Endothelial cell of umbilical vein (primary cell): Measurements from ENCODE around the gene GRAMD1B. TPM values are rescaled to one million over a fixed set of nuclear protein-coding genes. Genes with fewer than 3 reads are reported as not detected.

Source experiments
- BruUV-seq: library from RNA; stranded (reverse); fragments of 400-500 nt; replicated peaks from 2 replicates; lab custom pipeline; 2021; lab: Mats Ljungman, UMichigan
- CTCF ChIA-PET: fragments of 300-600, 350-600 bp; sonication (Branson Sonifier 250); formaldehyde crosslinking; loops from one replicate; lab custom pipeline; 2021; ENCODE audit warnings: antibody characterized with exemption, inconsistent platforms; lab: Charles Lee
- POLR2A ChIA-PET: fragments of 300-600, 350-600 bp; sonication (Branson Sonifier 250); formaldehyde crosslinking; loops from one replicate; lab custom pipeline; 2021; ENCODE audit warnings: antibody characterized with exemption, inconsistent platforms; lab: Charles Lee
- DNase-seq: peaks from one replicate; pipeline ENCODE4 v3.0.0-alpha.2; 2011; ENCODE audit warnings: low read depth, low spot score
- FAIRE-seq: peaks from 2 replicates; lab custom pipeline; 2011; peaks lifted over from hg19 to GRCh38; lab: Jason Lieb, UNC
- H2AFZ ChIP-seq: 2 replicates; pipeline ENCODE4 v1.6.0; 2012; ENCODE audit warnings: low read depth, low read length, control low read depth, inconsistent platforms
- H3K27ac ChIP-seq: 2 replicates; pipeline ENCODE4 v1.5.1; 2011; ENCODE audit warnings: low read depth, mild to moderate bottlenecking, control low read depth, low read length, moderate library complexity; ENCODE audit not compliant: insufficient read depth
- H3K27me3 ChIP-seq, 2 experiments: 2 replicates each; pipeline versions ENCODE4 v1.6.0 to v1.6.1; 2011; ENCODE audit warnings: low read length in 2 of 2, mixed read lengths in 1 of 2; ENCODE audit not compliant: control insufficient read depth in 2 of 2, insufficient read depth in 2 of 2
- H3K36me3 ChIP-seq, 2 experiments: 2 replicates in 1 of 2; 3 replicates in 1 of 2; pipeline ENCODE4 v1.5.1; 2011; ENCODE audit warnings: low read length in 2 of 2, mild to moderate bottlenecking in 1 of 2, moderate library complexity in 1 of 2; ENCODE audit not compliant: control insufficient read depth in 2 of 2, insufficient read depth in 2 of 2; ENCODE audit errors: extremely low read depth in 1 of 2
- H3K4me1 ChIP-seq: 3 replicates; pipeline ENCODE4 v1.5.1; 2011; ENCODE audit warnings: mild to moderate bottlenecking, low read length; ENCODE audit not compliant: control insufficient read depth, insufficient read depth; ENCODE audit errors: extremely low read depth
- H3K4me2 ChIP-seq: 2 replicates; pipeline ENCODE4 v1.6.1; 2011; ENCODE audit warnings: low read length, control low read depth, mixed read lengths; ENCODE audit not compliant: insufficient read depth
- H3K4me3 ChIP-seq, 3 experiments: fragments of 200-600 bp in 1 of 3; sonication (generic), shearing (Covaris generic) in 1 of 3; replicated peaks in 1 of 3; 2 replicates each; pipeline ENCODE4 v1.5.1; 2011 to 2016; ENCODE audit warnings: control low read depth in 3 of 3, low read length in 3 of 3, mild to moderate bottlenecking in 2 of 3, inconsistent platforms in 1 of 3, low read depth in 1 of 3, moderate library complexity in 1 of 3; ENCODE audit not compliant: insufficient read depth in 1 of 3
- H3K79me2 ChIP-seq: 2 replicates; pipeline ENCODE4 v1.6.0; 2012; ENCODE audit warnings: low read length, inconsistent platforms; ENCODE audit not compliant: control insufficient read depth, insufficient read depth
- H3K9ac ChIP-seq: replicated peaks from 2 replicates; pipeline ENCODE3; 2011; ENCODE audit warnings: low read length, control low read depth; ENCODE audit not compliant: insufficient read depth; ENCODE audit errors: extremely low read depth
- H3K9me1 ChIP-seq: replicated peaks from 3 replicates; pipeline ENCODE4 v1.6.0; 2011; ENCODE audit warnings: mild to moderate bottlenecking, low read length; ENCODE audit not compliant: control insufficient read depth, insufficient read depth; ENCODE audit errors: extremely low read depth
- H3K9me3 ChIP-seq: replicated peaks from 2 replicates; pipeline ENCODE4 v1.5.1; 2012; ENCODE audit warnings: low read length, inconsistent platforms; ENCODE audit not compliant: control insufficient read depth, insufficient read depth
- H4K20me1 ChIP-seq: replicated peaks from 2 replicates; pipeline ENCODE3; 2011; ENCODE audit warnings: mild to moderate bottlenecking, low read length; ENCODE audit not compliant: control insufficient read depth, insufficient read depth; ENCODE audit errors: extremely low read depth
- EZH2 ChIP-seq: IDR thresholded peaks from 2 replicates; pipeline ENCODE4 v1.6.1; 2012; ENCODE audit warnings: borderline replicate concordance, low read depth, mild to moderate bottlenecking, moderate library complexity, low read length, inconsistent platforms; ENCODE audit not compliant: severe bottlenecking
- FOS ChIP-seq: IDR thresholded peaks from 2 replicates; pipeline ENCODE4 v1.6.1; 2011; ENCODE audit warnings: mild to moderate bottlenecking, low read length, moderate library complexity, borderline replicate concordance; ENCODE audit not compliant: insufficient read depth
- GATA2 ChIP-seq: IDR thresholded peaks from 2 replicates; pipeline ENCODE4 v1.7.0; 2011; ENCODE audit warnings: low read depth, mild to moderate bottlenecking, moderate library complexity, mixed read lengths, low read length; ENCODE audit not compliant: insufficient read length, insufficient read depth
- JUN ChIP-seq: IDR thresholded peaks from 2 replicates; pipeline ENCODE4 v1.6.1; 2011; ENCODE audit warnings: borderline replicate concordance, low read depth; ENCODE audit not compliant: insufficient read length, insufficient read depth
- MYC ChIP-seq: IDR thresholded peaks from one replicate; pipeline ENCODE4 v1.6.1; 2011; ENCODE audit warnings: mild to moderate bottlenecking, low read depth, low read length
- POLR2A ChIP-seq: IDR thresholded peaks from 2 replicates; pipeline ENCODE4 v1.6.1; 2012; ENCODE audit warnings: low read depth, mild to moderate bottlenecking, control low read depth, low read length
- POLR2AphosphoS5 ChIP-seq: IDR thresholded peaks from 2 replicates; pipeline ENCODE4 v1.6.1; 2012; ENCODE audit warnings: low read depth, mild to moderate bottlenecking, control low read depth, low read length, moderate library complexity; ENCODE audit not compliant: insufficient read depth
- dilution Hi-C: fragments of 300-500 bp; cut with MboI; formaldehyde crosslinking; loops from one replicate; pipeline ENCODE4 v1.15.0; 2019; ENCODE audit warnings: low sequenced_read_pairs; ENCODE audit not compliant: extremely low pct_ligation_motif_present
- intact Hi-C: fragments of 100-400 bp; cut with micrococcal nuclease; formaldehyde crosslinking; loops from one replicate; pipeline ENCODE4 v1.10.0; 2022
- polyA plus RNA-seq, 4 experiments: library from polyadenylated mRNA; depleted of rRNA in 3 of 4; stranded (reverse) in 3 of 4; unstranded in 1 of 4; fragments of >200 nt; gene quantifications; 2 replicates each; pipeline versions ENCODE4 v1.2.1 to v1.2.3, GENCODE V29; 2011 to 2012; ENCODE audit warnings: missing spikeins in 1 of 4
- total RNA-seq: library from RNA; stranded (reverse); gene quantifications from 2 replicates; pipeline ENCODE4 v1.2.3, GENCODE V29; 2021
- TF ChIP-seq, protein P1 (sequence below), 2 donors: IDR thresholded peaks; 1 replicate in 1 of 2; 2 replicates in 1 of 2; pipeline ENCODE4 v1.5.1; 2011; ENCODE audit warnings: low read length in 2 of 2, mild to moderate bottlenecking in 2 of 2, moderate library complexity in 2 of 2, control low read depth in 1 of 2, inconsistent platforms in 1 of 2, low read depth in 1 of 2; ENCODE audit not compliant: insufficient read depth in 1 of 2; ENCODE audit errors: extremely low read depth in 1 of 2
- TF ChIP-seq, protein P2 (sequence below): IDR thresholded peaks from 2 replicates; pipeline ENCODE4 v1.6.1; 2011; ENCODE audit not compliant: insufficient read depth, insufficient read length

The GRAMD1B gene
- total and polyA plus RNA-seq, 2 donors (not counting 3 experiments of a cell fraction or from before 2014, with no cell fraction given) = 5.1 to 11.1 TPM

- no peak overlapping the region for H2AFZ ChIP-seq
Observed at GRCh38 chr11:123493349-123494063, 63.4 kb downstream of the GRAMD1B start.

More at GRCh38 chr11:123493349-123494063, 63.4 kb downstream of the GRAMD1B start:
- Histone ChIP-seq H3K36me3 (no peaks in the 10 kb centered on the region), H3K79me2 (no peaks in the 10 kb centered on the region), H3K4me1 (no peaks in the 10 kb centered on the region), H3K9ac (no peak overlapping the region), H3K4me3 (no peak overlapping the region), H3K9me3 (no peaks in the 10 kb centered on the region), H3K27me3 (no peaks in the 10 kb centered on the region), H3K4me2 (no peak overlapping the region), H4K20me1 (no peaks in the 10 kb centered on the region), H3K9me1 (no peaks in the 10 kb centered on the region), H3K27ac (no peak overlapping the region)
- TF ChIP-seq, protein P1, sequence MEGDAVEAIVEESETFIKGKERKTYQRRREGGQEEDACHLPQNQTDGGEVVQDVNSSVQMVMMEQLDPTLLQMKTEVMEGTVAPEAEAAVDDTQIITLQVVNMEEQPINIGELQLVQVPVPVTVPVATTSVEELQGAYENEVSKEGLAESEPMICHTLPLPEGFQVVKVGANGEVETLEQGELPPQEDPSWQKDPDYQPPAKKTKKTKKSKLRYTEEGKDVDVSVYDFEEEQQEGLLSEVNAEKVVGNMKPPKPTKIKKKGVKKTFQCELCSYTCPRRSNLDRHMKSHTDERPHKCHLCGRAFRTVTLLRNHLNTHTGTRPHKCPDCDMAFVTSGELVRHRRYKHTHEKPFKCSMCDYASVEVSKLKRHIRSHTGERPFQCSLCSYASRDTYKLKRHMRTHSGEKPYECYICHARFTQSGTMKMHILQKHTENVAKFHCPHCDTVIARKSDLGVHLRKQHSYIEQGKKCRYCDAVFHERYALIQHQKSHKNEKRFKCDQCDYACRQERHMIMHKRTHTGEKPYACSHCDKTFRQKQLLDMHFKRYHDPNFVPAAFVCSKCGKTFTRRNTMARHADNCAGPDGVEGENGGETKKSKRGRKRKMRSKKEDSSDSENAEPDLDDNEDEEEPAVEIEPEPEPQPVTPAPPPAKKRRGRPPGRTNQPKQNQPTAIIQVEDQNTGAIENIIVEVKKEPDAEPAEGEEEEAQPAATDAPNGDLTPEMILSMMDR (IDR thresholded peaks at IDR 0.05; ENCODE audit: extremely low read depth in 1 of 2, insufficient read depth in 1 of 2, low read depth in 1 of 2, low read length in 2 of 2) = no peak
- TF ChIP-seq POLR2A (no peak), MYC (no peak), FOS (no peak), GATA2 (no peak), POLR2AphosphoS5 (no peak), JUN (no peak), EZH2 (no peak)
- TF ChIP-seq, protein P2, sequence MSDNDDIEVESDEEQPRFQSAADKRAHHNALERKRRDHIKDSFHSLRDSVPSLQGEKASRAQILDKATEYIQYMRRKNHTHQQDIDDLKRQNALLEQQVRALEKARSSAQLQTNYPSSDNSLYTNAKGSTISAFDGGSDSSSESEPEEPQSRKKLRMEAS = no peak
- dilution Hi-C loops (loop anchor here (25.0 kb wide), 1 partner anchor 181 kb away; no protein-coding TSS in a partner anchor), intact Hi-C loops (no loop called here)
- POLR2A ChIA-PET = no interaction called here
- FAIRE-seq (no peak), DNase-seq (no peak)
- CTCF ChIA-PET = interaction anchor here (0.6 to 1.4 kb wide), 2 partner anchors 15 to 18 kb away, joined by 3 to 4 read pairs; no protein-coding TSS in a partner anchor
- BruUV-seq = no TSS peak
